Spleen (tissue), 7 donors: ENCODE measurements around the gene AGMO.

Source experiments
- CTCF ChIP-seq, 11 experiments: fragments of 200-600 bp in 7 of 11; fragments of 450-650 bp in 4 of 11; sonication (generic) in 4 of 11; IDR thresholded peaks in 8 of 11; conservative IDR thresholded peaks in 3 of 11; 1 replicate in 7 of 11; 2 replicates in 4 of 11; pipeline versions ENCODE4 v1.4.0 to v1.8.0; 2016 to 2021; ENCODE audit warnings: antibody characterized with exemption in 11 of 11, inconsistent platforms in 4 of 11, mild to moderate bottlenecking in 1 of 11
- POLR2A ChIP-seq, 3 donors: fragments of 450-650 bp; IDR thresholded peaks; one replicate each; pipeline ENCODE4 v1.5.1; 2017; ENCODE audit warnings: antibody characterized with exemption in 3 of 3, mild to moderate bottlenecking in 1 of 3
- donor health status: DM: no; HTN: no; CAD: no; lungs with moderate emphysema.
- donor health status: DM: no; HTN: no; CAD: no.
- donor health status: DM: no; HTN: no; CAD: no.

- TF ChIP-seq CTCF (IDR thresholded peaks at IDR 0.05 in 8 of 11, conservative IDR thresholded peaks at IDR 0.05 in 3 of 11) (no peak), POLR2A (IDR thresholded peaks at IDR 0.05) (no peak)
Observed at GRCh38 chr7:15199482-15199881, 362.3 kb downstream of the AGMO start.
